Neural progenitor cell (in vitro differentiated cells): Measurements from ENCODE around the gene PHF2.

ENCODE experiments used
- CTCF ChIP-seq: fragments of 200-600 bp; sonication (generic); IDR thresholded peaks from 2 replicates; pipeline ENCODE4 v1.5.1; 2017; ENCODE audit warnings: antibody characterized with exemption, mild to moderate bottlenecking
- EZH2 ChIP-seq: fragments of 200-600 bp; sonication (generic); IDR thresholded peaks from 2 replicates; pipeline ENCODE4 v1.6.1; 2017; ENCODE audit warnings: antibody characterized with exemption, mild to moderate bottlenecking, moderate library complexity

GRCh38 chr9:93540305-93540704 is 36.1 kb upstream of the PHF2 start:
- TF ChIP-seq CTCF (no peak), EZH2 (no peak)
